SK-N-MC (cell line): ENCODE results near the gene NRXN3.

ENCODE experiments used
- EZH2 ChIP-seq: fragments of 200-600 bp; sonication (generic); IDR thresholded peaks from one replicate; pipeline ENCODE4 v1.6.1; 2017; ENCODE audit warnings: antibody characterized with exemption
- POLR2AphosphoS5 ChIP-seq: IDR thresholded peaks from 2 replicates; pipeline ENCODE4 v1.6.1; 2012; ENCODE audit warnings: mild to moderate bottlenecking, low read depth, low read length, borderline replicate concordance

GRCh38 chr14:78638926-78639325 lies 468.8 kb downstream of the NRXN3 start:
- TF ChIP-seq EZH2 (no peak), POLR2AphosphoS5 (no peak)
